HG03354 (cell line): ENCODE measurements around the gene ATP5F1C.
A peak's percentile ranks its signal among the peaks of the same experiment; 100 is the strongest.
"Not testable (repeated sequence)": the region's sequence is repeated elsewhere in the genome, so short reads cannot be mapped to it uniquely, and the experiment has no call there.

ENCODE experiments used
- ATAC-seq: cut with Tn5 transposase; IDR thresholded peaks from one replicate; pipeline ENCODE4 v1.9.1; 2021; ENCODE audit warnings: mild to moderate bottlenecking; ENCODE audit not compliant: unreplicated experiment, poor library complexity, severe bottlenecking

The ATP5F1C gene

DNA sequence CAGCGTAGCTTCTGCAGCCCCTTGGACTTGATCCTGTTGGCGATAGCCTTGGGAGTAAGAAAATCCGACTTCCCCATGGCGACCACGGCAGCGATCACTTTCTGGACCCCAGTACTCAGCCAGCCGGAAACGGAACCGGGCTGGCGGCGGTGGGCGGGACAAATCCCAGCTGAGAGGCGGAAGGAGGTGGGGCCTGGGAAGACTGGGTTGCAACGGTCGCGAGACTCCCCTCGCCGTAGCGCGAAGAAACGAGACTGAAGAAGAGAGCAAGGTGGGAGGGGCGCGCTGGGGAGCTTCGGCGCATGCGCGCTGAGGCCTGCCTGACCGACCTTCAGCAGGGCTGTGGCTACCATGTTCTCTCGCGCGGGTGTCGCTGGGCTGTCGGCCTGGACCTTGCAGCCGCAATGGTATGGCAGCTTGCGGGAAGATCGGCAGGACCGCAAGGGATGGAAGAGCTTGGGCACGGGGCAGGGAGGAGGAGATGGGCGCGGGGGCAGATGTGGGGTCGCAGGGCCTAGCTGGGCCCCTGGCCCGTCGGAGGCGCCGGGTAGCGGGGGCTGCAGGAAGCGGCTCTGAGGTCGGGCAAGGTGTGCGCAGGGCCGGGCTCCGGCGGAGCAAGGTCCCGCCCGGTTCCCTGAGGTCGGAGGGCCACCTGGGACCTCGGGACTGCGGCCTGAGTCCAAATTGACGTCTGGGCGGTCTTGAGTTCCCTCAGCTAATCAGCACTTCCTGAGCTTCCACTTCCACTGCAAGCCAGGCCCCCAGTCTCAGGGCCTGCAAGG is at the start of gene ATP5F1C, which contains the start of gene KIN:
Gene ATP5F1C, plus strand, starts transcription at position 321 of the 782 bp plus-strand sequence. Its CDS starts 31 bp downstream, at position 352.
Gene KIN, minus strand, starts transcription at position 137 of the 782 bp plus-strand sequence. Its CDS starts 60 bp downstream, at position 77.
- ATAC-seq = peak; percentile 96

- ATAC-seq = no peak
Observed at GRCh38 chr10:7738536-7739407, 49.2 kb upstream of the ATP5F1C start.

GRCh38 chr10:7744307-7744706 is 43.7 kb upstream of the ATP5F1C start:
- no peak for ATAC-seq

- ATAC-seq = not testable (repeated sequence)
Observed at GRCh38 chr10:7748637-7749036, 39.3 kb upstream of the ATP5F1C start.

DNA sequence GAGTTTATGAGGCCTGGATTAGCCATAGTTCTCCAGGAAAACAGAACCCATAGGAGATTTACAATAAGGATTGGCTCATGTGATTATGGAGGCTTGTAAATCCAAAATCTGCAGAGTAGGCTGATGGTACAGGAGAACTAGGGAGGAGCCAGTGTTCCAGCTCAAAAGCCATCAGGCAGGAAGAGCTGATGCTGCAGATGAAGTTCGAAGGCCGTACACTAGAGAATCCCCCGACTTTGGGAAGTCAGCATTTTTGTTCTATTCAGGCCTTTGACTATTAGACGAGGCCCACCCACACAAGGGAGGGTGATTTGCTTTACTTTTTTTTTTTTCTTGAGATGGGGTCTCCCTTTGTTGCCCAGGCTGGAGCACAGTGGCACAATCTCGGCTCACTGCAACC is 37.8 kb upstream of the ATP5F1C start:
- ATAC-seq = no peak

- ATAC-seq = no peak
Observed at GRCh38 chr10:7752251-7752650, 35.7 kb upstream of the ATP5F1C start.

DNA sequence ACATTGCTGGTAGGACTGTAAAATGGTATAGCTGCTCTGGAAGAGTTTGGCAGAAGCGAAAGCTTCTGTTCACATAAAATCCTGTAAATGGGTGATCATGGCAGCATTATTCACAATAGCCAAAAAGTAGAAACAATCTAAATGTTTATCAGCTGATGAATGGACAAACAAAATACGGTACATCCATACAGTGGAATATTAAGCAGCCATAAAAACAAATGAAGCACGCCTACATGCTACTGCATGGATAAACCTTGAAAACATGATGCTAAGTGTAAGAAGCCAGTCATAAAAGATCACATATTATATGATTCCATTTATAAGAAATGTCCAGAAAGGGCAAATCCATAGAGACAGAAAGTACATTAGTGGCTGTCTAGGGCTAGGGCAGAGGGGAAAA is 32.9 kb upstream of the ATP5F1C start:
- ATAC-seq = no peak

DNA sequence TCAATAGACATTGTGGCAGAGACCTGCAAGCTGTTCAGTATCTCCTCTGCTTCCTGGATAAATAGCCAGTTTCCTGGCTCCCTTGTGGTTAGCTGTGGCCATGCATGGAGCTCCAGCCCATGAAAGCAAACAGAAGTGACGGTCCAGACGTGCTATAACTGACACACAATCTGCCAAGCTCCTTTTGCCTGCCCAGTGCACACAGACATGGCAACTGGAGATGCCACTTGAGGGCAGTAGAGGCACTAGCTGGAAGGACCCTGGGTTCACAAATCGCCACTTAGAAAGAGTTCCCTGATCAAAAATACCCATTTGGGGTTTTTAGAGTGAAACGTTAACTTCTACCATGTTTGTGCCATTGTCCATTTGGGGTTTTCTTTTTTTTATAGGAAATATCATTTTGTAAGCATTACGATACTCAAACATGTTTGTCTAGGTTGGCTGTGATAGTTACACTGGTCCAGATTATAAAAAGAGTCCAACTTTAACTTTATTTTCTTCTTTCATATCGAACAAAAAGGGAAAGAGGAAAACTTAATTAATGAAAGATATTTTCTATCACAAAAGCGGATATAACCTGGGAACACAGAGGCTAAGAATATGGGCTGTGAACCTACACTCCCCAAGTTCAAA is 31.5 kb upstream of the ATP5F1C start:
- ATAC-seq = peak; percentile 80

- no peak for ATAC-seq
Observed at GRCh38 chr10:7763929-7764328, 24.0 kb upstream of the ATP5F1C start.

GRCh38 chr10:7766241-7766640 is 21.7 kb upstream of the ATP5F1C start:
- no peak for ATAC-seq

GRCh38 chr10:7767209-7767608 is 20.8 kb upstream of the ATP5F1C start:
- ATAC-seq = no peak

GRCh38 chr10:7768417-7768816 is 19.6 kb upstream of the ATP5F1C start:
- no peak for ATAC-seq

GRCh38 chr10:7773845-7774801 is 13.9 kb upstream of the ATP5F1C start:
- ATAC-seq = peak; percentile 68

- no peak for ATAC-seq
Observed at GRCh38 chr10:7776777-7777176, 11.2 kb upstream of the ATP5F1C start.

DNA sequence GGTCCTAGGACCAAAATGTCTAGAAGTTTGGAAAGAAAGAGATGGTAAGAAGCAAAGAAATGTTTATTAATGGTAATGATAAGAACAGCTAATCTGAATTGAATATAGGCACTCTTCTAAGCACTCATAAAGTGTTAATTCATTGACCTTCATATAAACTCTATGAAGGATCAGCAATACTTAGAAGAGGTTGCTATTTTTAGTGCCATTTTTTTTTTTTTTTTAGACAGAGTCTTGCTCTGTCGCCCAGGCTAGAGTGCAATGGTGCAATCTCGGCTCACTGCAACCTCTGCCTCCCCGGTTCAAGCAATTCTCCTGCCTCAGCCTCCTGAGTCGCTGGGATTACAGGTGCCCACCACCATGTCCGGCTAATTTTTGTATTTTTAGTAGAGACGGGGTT is 5.8 kb upstream of the ATP5F1C start:
- ATAC-seq = not testable (repeated sequence)

- no peak for ATAC-seq
Observed at GRCh38 chr10:7786430-7786829, 1.5 kb upstream of the ATP5F1C start.

DNA sequence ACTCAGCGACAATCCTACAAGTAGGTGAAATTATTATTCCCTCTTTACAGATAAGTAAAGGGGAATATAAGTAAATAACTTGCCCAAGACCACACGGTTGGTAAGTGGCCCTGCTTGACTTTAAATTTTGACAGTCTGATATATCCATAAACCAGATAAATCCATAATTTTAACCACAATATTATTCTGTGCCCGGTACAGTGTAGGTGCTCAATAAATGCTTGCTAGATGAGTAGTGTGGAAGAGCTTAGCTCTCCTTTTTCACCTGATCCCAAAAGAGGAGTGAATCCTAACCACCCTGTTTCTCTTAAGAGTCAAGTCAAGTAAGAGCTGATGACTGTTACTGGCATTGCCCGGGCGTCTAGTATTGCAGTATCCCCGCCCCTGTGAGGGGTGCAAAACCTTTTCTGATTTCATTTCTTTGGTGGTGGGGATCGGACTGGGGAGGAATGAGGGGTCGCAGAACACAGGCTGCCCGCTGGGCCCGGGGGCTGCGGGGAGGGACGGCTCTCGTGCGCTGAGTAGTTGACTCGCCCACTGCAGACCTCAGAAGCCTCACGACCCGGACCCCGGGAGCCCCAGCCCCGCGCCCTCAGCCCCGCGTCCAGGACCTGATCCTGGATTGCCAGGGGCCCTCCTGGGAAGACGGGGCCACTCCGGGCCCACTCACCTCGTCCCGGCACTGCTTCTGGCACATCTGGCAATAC is 674 bp upstream of the ATP5F1C start:
- peak; percentile 2 for ATAC-seq

DNA sequence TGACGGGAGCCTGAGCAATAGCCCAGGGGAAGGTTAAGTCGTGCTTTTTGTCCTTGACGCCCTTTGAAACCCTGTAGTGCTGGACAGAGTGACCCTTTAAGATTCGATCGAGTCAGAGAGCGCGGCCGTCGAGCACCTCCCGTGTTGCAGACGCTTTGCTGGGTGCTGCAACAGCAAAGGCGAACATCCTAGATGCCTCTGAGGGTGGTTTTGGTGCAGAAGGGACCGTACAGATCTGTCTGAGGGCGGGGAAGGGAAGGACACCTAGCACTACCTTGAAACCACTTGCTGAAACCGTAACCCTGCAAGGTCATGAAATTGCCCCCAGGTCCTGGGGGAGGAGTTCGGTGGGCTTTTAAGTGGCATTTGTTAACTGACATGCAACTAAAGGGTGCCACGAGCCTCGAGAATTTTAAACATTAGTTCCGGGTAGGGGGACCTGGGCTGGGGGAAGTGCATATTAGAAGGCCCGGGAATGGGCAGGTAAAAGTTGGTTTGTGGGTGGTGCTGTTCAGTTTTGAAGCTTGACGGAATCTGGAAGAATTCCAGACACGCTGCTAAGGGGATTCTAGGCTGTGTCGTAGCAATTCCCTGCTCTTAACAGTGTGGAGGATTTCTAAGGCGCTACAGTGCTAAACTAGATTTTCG is 786 bp downstream of the ATP5F1C start:
- peak; percentile 19 for ATAC-seq
